Measurements from ENCODE around the gene SFT2D1.
"Not testable (repeated sequence)": the region's sequence is repeated elsewhere in the genome, so short reads cannot be mapped to it uniquely, and the experiment has no call there.

Gene SFT2D1

DNA sequence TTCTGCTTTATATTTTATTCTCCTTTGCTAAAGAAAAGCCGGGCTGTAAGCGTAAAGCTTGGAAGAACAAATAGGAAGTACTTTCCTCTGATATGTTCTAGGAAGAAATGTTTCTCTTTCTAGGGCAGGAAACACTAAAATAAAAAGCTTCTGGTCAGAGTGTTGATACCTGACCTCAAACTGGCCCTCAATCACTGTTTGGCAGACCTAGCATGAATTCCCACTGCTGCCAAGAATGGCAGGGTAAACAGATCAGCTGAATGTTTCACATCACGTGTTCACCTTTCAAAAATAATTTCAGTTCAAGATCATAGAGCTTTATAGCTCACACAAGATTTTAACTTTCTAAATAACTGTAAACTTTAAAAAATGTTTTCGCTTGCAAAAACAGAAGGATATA is 37.5 kb upstream of the SFT2D1 start:
- Mint-ChIP-seq H3K4me1 (peaks cover 13% of the 10 kb centered on the region), H3K27ac (ENCODE audit: low read depth) (no peak overlapping the region), H3K36me3 (ENCODE audit: insufficient read depth) (peaks cover 8% of the 10 kb centered on the region), H3K9me3 (no peaks in the 10 kb centered on the region), H3K4me3 (no peak overlapping the region), H3K27me3 (no peaks in the 10 kb centered on the region)
- ATAC-seq (replicated peaks; ENCODE audit: extremely low read depth, poor library complexity, severe bottlenecking) = no peak
- DNase-seq (ENCODE audit: low spot score in 2 of 2) = no peak

DNA sequence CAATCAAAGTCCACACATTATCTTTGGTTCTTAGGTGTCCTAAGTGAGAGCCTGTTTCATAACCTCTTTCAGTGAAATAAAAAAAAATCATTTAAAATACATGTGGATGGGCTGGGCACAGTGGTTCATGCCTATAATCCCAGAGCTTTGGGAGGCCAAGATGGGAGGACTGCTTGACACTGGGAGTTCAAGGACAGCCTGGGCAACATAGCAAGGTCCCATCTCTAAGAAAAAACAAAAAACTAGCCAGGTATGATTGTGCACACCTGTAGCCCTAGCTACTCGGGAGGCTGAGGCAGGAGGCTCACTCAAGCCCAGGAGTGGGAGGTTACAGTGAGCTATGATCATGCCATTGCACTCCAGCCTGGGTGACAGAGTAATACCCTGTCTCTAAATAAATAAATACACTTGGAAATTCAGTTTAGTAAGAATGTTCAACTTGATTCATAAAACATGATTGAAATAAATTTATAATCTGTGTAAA is 36.8 kb upstream of the SFT2D1 start:
- H3K4me1 Mint-ChIP-seq = peaks cover 13% of the 10 kb centered on the region
- H3K36me3 Mint-ChIP-seq (ENCODE audit: insufficient read depth) = peaks cover 8% of the 10 kb centered on the region
- ATAC-seq (replicated peaks; ENCODE audit: extremely low read depth, poor library complexity, severe bottlenecking) (no peak), DNase-seq (ENCODE audit: low spot score in 2 of 2) (no peak)
- no peaks in the 10 kb centered on the region for H3K27me3 Mint-ChIP-seq
- H3K27ac Mint-ChIP-seq (ENCODE audit: low read depth) = no peak overlapping the region
- no peak overlapping the region for H3K4me3 Mint-ChIP-seq
- no peaks in the 10 kb centered on the region for H3K9me3 Mint-ChIP-seq

DNA sequence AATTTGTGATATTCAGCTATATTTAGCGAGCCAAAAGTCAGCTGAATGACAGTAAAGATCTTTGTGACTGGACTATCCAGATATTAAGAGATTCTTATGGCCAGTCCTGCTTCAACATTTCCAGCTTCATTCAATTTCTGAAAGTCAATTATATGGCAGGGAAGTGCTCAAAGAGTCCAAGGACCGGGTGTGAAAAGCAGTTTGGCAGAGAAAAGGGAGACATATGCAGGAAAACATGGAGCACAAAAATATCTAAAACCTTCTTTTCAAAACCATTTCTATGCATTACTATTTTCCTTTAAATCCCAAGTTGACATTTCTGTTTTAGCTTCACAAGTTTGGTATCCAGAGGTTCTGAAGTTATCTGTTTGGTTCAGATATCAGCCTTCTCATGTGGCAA is 35.4 kb upstream of the SFT2D1 start:
- peaks cover 7% of the 10 kb centered on the region for H3K4me1 Mint-ChIP-seq
- no peak overlapping the region for H3K27ac Mint-ChIP-seq (ENCODE audit: low read depth)
- no peak for DNase-seq (ENCODE audit: low spot score in 2 of 2)
- ATAC-seq (replicated peaks; ENCODE audit: extremely low read depth, poor library complexity, severe bottlenecking) = no peak
- H3K4me3 Mint-ChIP-seq = no peak overlapping the region
- H3K36me3 Mint-ChIP-seq (ENCODE audit: insufficient read depth) = peaks cover 5% of the 10 kb centered on the region
- no peaks in the 10 kb centered on the region for H3K9me3 Mint-ChIP-seq
- H3K27me3 Mint-ChIP-seq = no peaks in the 10 kb centered on the region

DNA sequence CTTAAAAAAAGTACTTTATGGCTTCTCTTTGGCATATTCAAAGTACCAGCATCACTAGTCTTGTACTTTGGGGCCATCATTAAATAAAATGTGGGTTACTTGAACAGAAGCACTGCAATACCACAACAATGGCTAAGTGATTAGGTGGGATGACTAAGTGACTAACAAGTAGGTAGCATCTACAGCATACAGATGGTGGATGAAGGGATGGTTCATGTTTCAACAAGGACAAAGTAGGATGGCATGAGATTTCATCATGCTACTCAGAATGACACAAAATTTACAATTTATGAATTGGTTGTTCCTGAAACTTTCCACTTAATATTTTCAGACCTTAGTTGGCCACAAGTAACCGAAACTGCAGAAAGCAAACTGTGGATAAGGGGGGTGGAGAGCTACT is 32.7 kb upstream of the SFT2D1 start:
- no peaks in the 10 kb centered on the region for H3K9me3 Mint-ChIP-seq
- DNase-seq (ENCODE audit: low spot score in 2 of 2) (no peak), ATAC-seq (replicated peaks; ENCODE audit: extremely low read depth, poor library complexity, severe bottlenecking) (no peak)
- H3K27me3 Mint-ChIP-seq = no peaks in the 10 kb centered on the region
- H3K4me3 Mint-ChIP-seq = no peak overlapping the region
- no peak overlapping the region for H3K27ac Mint-ChIP-seq (ENCODE audit: low read depth)
- no peaks in the 10 kb centered on the region for H3K36me3 Mint-ChIP-seq (ENCODE audit: insufficient read depth)
- no peaks in the 10 kb centered on the region for H3K4me1 Mint-ChIP-seq

DNA sequence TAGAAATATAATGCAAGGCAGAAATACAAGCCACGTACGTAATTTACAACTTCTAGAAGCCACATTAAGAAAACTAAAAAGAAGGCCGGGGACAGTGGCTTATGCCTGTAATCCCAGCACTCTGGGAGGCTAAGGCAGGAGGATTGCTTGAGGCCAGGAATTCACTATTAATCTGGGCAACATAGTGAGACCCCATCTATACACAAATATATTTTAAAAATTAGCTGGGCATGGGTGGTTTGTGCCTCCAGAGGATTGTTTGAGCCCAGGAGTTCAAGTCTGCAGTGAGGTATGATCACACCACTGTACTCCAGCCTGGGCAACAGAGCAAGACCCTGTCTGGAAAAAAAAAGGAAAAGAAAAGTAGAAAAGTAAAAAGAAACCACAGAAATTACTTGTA is 28.1 kb upstream of the SFT2D1 start:
- DNase-seq (ENCODE audit: low spot score in 2 of 2) = no peak
- no peak for ATAC-seq (replicated peaks; ENCODE audit: extremely low read depth, poor library complexity, severe bottlenecking)
- H3K36me3 Mint-ChIP-seq (ENCODE audit: insufficient read depth) = peaks cover 2% of the 10 kb centered on the region
- no peak overlapping the region for H3K27ac Mint-ChIP-seq (ENCODE audit: low read depth)
- H3K4me3 Mint-ChIP-seq = no peak overlapping the region
- no peaks in the 10 kb centered on the region for H3K4me1 Mint-ChIP-seq
- no peaks in the 10 kb centered on the region for H3K9me3 Mint-ChIP-seq
- H3K27me3 Mint-ChIP-seq = no peaks in the 10 kb centered on the region

DNA sequence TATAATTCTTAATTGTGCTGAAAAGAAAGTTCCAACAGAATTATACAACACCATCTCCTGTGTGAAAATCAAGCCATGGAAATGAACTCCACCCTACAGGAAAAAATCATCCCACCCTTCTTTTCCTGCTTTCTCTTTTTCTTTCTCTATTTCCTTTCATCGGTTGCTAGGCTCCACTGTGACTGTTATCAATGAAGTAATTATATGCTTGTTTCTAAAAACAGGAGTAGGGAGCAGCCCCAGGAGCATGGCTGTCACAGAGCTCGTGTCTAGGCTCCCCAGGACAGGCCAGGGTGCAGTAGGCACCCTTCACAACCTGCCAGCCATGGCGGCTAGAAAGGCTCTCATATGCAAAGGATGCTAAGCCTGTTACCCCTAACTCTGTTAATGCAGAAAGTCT is 27.4 kb upstream of the SFT2D1 start:
- H3K4me3 Mint-ChIP-seq = no peak overlapping the region
- no peak for ATAC-seq (replicated peaks; ENCODE audit: extremely low read depth, poor library complexity, severe bottlenecking)
- no peaks in the 10 kb centered on the region for H3K9me3 Mint-ChIP-seq
- DNase-seq (ENCODE audit: low spot score in 2 of 2) = no peak
- H3K27ac Mint-ChIP-seq (ENCODE audit: low read depth) = peak overlapping the region; percentile 74
- no peaks in the 10 kb centered on the region for H3K4me1 Mint-ChIP-seq
- H3K36me3 Mint-ChIP-seq (ENCODE audit: insufficient read depth) = peaks cover 2% of the 10 kb centered on the region
- H3K27me3 Mint-ChIP-seq = no peaks in the 10 kb centered on the region

DNA sequence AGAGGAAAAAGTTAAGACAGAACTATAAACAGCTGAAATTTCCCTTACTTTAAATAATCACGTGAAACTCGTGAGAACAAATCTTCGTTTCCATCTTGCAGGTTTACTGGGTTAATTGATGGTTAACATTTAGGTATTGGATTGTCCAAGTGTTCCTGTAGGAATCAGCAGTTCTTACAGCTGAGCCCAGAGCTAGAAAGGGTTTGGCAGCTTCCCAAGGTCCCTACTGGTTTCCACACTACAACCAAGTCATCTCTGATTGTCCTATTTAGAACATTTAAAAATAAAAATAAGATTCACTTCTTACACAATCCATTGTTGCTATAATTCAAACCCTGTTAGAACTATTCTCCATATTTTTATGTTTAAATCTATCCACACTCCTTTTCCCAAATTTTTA is 24.6 kb upstream of the SFT2D1 start:
- H3K36me3 Mint-ChIP-seq (ENCODE audit: insufficient read depth) = peaks cover 8% of the 10 kb centered on the region
- DNase-seq (ENCODE audit: low spot score in 2 of 2) = no peak
- ATAC-seq (replicated peaks; ENCODE audit: extremely low read depth, poor library complexity, severe bottlenecking) = no peak
- no peaks in the 10 kb centered on the region for H3K4me1 Mint-ChIP-seq
- H3K27ac Mint-ChIP-seq (ENCODE audit: low read depth) = no peak overlapping the region
- no peaks in the 10 kb centered on the region for H3K27me3 Mint-ChIP-seq
- H3K9me3 Mint-ChIP-seq = no peaks in the 10 kb centered on the region
- H3K4me3 Mint-ChIP-seq = no peak overlapping the region

DNA sequence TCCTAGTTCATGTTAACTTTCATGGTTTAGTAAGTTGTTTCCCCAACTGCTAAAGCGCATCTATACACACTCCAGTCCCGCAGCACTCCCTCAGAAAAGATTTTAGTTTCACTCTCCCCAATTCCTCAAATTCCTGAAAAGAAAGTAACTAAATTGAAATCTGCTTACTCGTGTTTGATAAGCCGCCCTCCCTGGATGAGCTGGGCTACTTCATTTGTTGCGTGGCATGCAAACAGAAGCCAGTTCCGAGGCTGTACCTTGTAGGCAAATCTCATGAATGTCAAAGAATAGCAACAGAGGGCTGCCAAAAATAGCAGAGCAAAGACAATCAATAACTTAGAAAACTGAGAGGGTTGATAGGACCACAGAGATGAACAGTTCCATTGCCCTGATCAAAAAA is 23.5 kb upstream of the SFT2D1 start:
- H3K36me3 Mint-ChIP-seq (ENCODE audit: insufficient read depth) = peaks cover 8% of the 10 kb centered on the region
- DNase-seq (ENCODE audit: low spot score in 2 of 2) (no peak), ATAC-seq (replicated peaks; ENCODE audit: extremely low read depth, poor library complexity, severe bottlenecking) (no peak)
- H3K27me3 Mint-ChIP-seq = no peaks in the 10 kb centered on the region
- H3K4me1 Mint-ChIP-seq = no peaks in the 10 kb centered on the region
- no peak overlapping the region for H3K27ac Mint-ChIP-seq (ENCODE audit: low read depth)
- H3K4me3 Mint-ChIP-seq = no peak overlapping the region
- no peaks in the 10 kb centered on the region for H3K9me3 Mint-ChIP-seq

DNA sequence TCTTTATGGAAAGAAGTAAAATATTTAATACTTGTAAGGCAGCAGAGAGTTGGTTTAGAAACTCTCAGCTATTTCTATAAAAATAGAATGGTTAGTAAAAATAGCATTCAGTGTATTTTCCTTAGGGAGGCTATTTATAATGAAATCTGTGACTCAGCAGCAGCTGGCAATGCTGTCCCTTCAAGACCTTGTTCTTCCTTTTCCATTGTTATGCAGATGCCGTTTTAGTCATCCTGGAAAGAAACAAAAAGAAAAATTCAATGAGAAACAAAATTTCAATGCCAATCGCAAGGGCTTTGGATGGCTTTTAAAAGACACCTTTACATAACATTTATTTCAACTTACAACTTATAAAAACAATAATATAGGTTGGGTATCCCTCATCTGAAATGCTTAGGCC is 22.9 kb upstream of the SFT2D1 start:
- no peak overlapping the region for H3K4me3 Mint-ChIP-seq
- no peaks in the 10 kb centered on the region for H3K9me3 Mint-ChIP-seq
- DNase-seq (ENCODE audit: low spot score in 2 of 2) (no peak), ATAC-seq (replicated peaks; ENCODE audit: extremely low read depth, poor library complexity, severe bottlenecking) (no peak)
- H3K27me3 Mint-ChIP-seq = peaks cover 3% of the 10 kb centered on the region
- no peaks in the 10 kb centered on the region for H3K4me1 Mint-ChIP-seq
- H3K27ac Mint-ChIP-seq (ENCODE audit: low read depth) = no peak overlapping the region
- H3K36me3 Mint-ChIP-seq (ENCODE audit: insufficient read depth) = peaks cover 8% of the 10 kb centered on the region

DNA sequence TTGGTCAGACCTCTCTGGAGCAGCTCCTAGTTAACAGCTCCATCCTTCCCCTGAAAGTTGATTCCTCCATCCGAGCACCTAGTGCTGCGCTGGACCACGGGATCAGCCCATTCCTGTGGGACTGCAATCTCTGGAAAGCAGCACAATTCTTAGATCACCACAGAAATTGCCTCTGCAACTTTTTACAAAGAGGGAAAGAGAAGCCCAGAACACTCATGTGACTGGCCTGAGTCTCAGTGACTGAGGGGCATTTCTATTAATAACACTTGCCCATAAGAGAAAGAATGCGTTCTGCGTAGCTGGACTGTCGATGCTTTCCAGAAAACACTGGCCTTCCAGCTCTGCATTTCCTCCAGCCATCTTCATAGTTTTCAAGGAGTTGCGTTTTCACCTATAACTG is 22.1 kb upstream of the SFT2D1 start:
- H3K9me3 Mint-ChIP-seq = no peaks in the 10 kb centered on the region
- peaks cover 8% of the 10 kb centered on the region for H3K36me3 Mint-ChIP-seq (ENCODE audit: insufficient read depth)
- H3K27me3 Mint-ChIP-seq = peaks cover 10% of the 10 kb centered on the region
- DNase-seq (ENCODE audit: low spot score in 2 of 2) (no peak), ATAC-seq (replicated peaks; ENCODE audit: extremely low read depth, poor library complexity, severe bottlenecking) (no peak)
- no peak overlapping the region for H3K27ac Mint-ChIP-seq (ENCODE audit: low read depth)
- no peaks in the 10 kb centered on the region for H3K4me1 Mint-ChIP-seq
- H3K4me3 Mint-ChIP-seq = no peak overlapping the region

DNA sequence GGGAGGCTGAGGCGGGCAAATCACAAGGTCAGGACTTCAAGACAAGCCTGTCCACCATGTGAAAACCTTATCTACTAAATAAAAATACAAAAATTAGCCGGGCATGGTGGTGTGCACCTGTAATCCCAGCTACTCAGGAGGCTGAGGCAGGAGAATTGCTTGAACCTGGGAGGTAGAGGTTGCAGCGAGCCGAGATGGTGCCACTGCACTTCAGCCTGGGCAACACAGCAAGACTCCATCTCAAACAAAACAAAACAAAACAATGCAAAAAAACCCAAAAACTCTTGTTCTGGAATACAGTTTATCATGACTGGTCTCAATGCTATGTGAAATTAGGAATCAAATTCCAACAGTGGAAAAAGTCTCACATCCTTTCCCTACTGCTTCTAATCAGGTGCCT is 20.1 kb upstream of the SFT2D1 start:
- not testable (repeated sequence) for DNase-seq (ENCODE audit: low spot score in 2 of 2); H3K4me1 Mint-ChIP-seq; H3K36me3 Mint-ChIP-seq (ENCODE audit: insufficient read depth); H3K9me3 Mint-ChIP-seq; H3K27ac Mint-ChIP-seq (ENCODE audit: low read depth); H3K4me3 Mint-ChIP-seq; ATAC-seq (replicated peaks; ENCODE audit: extremely low read depth, poor library complexity, severe bottlenecking)
- peaks cover 26% of the 10 kb centered on the region for H3K27me3 Mint-ChIP-seq

DNA sequence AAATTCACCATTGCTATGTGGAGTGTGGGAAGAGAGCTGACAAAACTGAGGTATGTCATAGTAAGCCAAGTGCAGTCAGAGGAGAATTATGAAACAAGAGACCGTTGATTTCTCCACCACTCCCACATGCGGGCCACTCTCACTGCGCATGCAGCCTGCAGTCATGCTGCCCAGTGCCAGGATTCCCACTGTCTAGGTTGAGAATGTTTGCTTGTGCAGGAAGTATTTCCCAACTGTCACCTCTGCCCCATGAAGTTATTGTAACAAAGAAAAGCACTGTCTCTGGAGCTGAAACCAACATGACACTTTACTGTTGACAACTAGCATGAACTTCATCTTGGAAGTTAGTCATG is 18.7 kb upstream of the SFT2D1 start:
- Mint-ChIP-seq H3K4me1 (no peaks in the 10 kb centered on the region), H3K27me3 (peaks cover 30% of the 10 kb centered on the region), H3K9me3 (no peaks in the 10 kb centered on the region), H3K4me3 (no peak overlapping the region), H3K27ac (ENCODE audit: low read depth) (no peak overlapping the region), H3K36me3 (ENCODE audit: insufficient read depth) (peaks cover 6% of the 10 kb centered on the region)
- DNase-seq (ENCODE audit: low spot score in 2 of 2) (no peak), ATAC-seq (replicated peaks; ENCODE audit: extremely low read depth, poor library complexity, severe bottlenecking) (no peak)

DNA sequence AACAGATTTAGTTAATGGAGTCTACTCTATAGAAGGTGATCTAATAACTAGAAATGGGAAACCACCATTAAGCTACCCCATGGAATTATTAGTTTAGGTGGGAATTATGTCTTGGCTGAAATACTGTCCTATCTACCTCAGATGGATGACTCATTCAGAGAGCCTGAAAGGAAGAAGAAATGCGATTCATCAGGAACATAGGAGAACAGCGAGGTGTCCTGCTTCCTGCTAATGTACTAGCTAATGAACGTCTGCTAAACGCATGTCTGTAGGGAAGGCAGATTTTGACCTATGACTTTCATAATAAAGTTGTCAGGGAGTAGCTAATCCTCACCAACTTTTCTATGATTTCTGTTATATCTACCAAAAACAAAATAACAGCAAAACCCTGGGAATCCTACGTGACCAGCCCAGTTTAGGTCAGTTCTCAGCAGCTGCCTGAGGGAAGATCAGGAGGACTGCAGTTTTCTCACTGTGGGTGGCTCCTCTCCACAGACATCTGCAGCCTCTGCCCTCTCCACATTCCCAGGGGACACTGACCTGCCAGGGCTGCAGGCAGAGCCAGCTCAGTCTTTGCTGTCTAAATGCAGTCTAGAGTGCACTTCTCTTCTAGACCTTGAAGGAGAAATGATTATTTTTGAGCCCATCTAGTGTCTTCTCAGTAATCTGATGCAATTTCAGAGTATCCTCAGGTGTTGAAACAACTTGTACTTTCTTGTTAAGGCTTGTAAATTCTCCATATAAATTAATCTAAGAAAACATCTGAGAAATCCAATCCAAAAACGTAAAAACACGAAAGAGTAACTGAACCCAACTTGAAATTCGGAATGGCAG is 18.1 kb upstream of the SFT2D1 start:
- Mint-ChIP-seq H3K27me3 (peaks cover 36% of the 10 kb centered on the region), H3K27ac (ENCODE audit: low read depth) (no peak overlapping the region), H3K36me3 (ENCODE audit: insufficient read depth) (peaks cover 6% of the 10 kb centered on the region), H3K4me1 (no peaks in the 10 kb centered on the region), H3K9me3 (no peaks in the 10 kb centered on the region), H3K4me3 (no peak overlapping the region)
- ATAC-seq (replicated peaks; ENCODE audit: extremely low read depth, poor library complexity, severe bottlenecking) (no peak), DNase-seq (ENCODE audit: low spot score in 2 of 2) (no peak)

Measured in central memory CD8-positive, alpha-beta T cell (primary cell).